NCI-H2081 treated with DMSO at 0.1 percent for 48 hours (cell line): Measurements from ENCODE around the gene CNTN4.
A peak's percentile ranks its signal among the peaks of the same experiment; 100 is the strongest.
"Not testable (repeated sequence)": the region's sequence is repeated elsewhere in the genome, so short reads cannot be mapped to it uniquely, and the experiment has no call there.

Experiments
- DNase-seq: peaks from one replicate; lab custom pipeline; 2025; lab: John Stamatoyannopoulos, UW

CNTN4 gene

DNA sequence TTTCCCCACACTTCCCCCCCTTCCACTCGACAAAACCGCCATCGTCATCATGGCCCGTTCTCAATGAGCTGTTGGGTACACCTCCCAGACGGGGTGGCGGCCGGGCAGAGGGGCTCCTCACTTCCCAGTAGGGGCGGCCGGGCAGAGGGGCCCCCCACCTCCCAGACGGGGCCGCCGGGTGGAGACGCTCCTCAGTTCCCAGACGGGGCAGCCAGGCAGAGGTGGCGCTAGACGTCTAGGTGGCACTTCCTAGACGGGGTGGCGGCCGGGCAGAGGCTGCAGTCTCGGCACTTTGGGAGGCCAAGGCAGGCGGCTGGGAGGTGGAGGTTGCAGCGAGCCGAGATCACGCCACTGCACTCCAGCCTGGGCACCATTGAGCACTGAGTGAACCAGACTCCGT, 818.0 kb downstream of the CNTN4 start:
- not testable (repeated sequence) for DNase-seq

DNA sequence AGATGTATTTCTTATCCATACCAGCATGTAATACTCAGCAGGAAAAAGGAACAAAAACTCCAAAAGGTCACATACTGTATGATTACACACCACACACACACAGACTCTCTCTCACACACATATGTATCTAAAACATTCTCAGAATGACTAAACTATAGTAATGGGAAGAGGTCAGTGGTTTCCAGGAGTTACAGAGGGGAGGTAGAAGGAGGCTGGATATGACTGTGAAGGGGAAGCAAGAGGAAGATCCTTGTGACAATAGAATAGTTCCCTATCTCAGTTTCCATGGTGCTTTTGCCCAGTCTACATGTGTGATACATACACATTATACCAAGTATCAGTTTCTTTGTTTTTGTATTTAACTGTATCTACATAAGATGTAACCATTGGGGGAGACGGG, 821.4 kb downstream of the CNTN4 start:
- DNase-seq, result no peak

DNA sequence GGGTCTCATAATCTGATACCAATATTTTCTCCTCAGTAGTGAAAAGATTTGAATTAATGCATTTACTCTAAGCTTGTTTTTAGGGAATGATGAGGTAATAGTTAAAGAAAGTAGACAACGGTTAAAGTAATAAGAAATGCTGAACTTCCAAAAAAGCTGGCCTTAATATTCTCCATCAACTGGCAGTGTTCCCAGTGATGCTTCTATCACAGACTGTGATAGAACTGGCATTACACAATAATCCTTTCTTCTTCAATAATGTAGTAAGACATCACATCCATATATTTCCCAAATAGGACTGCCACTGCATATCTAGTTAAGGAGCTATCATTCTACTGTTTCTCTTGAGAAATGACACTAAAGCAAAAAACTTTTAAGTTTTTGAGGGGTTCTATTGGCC, 822.8 kb downstream of the CNTN4 start:
- no peak for DNase-seq

DNA sequence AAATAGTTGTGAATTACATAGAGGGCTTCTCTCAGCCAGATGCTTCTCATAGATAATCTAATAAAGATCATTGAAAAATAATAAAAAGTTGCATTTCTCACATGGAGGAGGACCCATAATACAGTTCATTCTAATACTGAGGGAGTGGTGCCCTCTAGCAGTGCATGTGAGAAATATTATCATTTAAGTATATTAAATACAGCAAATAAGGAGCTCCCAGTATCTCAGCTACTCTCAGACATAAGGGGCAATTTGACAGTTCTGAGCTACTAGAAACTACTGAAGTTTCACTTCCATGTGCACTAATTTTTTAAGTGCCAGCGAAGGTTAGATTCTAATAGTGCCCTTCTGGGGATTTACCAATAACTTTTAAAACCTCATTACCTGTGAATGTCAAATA, 823.2 kb downstream of the CNTN4 start:
- DNase-seq, result no peak

DNA sequence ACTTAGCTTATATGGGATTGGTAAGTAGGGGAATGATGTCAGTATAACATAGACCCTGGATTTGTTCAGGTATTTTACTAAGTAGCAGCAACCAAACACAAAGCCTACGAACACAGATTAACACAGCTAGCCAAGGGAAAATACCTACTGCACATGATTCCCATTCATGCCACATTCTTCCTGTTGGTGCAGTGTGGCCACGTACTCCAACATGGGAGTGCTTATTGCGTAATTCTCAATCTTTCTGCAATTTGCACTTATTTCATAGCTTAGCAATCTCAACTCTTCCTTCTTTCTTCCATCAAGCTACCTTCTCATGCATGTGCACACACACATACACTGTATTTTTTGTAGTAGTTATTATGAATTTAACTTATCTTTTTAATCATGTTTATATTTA, 824.7 kb downstream of the CNTN4 start:
- no peak for DNase-seq

DNA sequence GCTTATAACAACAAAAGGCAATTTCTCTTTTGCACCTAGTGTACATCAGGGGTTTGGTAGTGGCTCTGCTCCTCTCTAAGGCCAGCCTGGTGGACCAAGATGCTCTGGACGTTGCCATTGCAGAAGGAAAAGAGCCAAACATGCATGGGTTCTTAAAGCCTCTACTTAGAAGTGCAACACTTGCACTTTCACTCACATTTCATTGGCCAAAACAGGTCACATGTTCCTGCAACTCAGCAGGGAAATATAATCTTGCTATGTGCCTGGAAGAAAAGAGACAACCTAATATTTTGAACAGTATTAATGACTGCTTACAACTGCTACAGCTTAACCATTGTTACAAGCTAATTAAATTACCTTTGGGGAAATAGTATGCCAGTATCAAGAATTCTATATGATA, 828.6 kb downstream of the CNTN4 start:
- DNase-seq, result no peak

DNA sequence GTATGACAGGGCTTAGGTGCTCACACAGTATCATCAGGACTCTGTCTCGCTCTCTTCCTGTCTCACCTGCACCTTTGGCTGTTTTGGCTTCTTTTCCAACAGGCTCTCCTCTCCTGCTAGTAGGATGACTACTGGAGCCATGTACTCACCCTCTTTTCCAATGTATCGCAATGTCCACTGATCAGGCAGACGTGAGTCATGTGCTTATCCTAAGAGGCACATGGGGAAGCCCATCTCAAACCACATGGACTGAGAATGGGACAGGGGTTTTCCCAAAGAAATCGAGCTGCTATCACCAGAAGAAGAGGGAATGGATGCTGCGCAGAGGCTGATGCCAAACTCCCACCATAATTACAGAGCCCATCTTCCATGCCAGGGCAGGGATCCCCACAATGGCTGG, 830.9 kb downstream of the CNTN4 start:
- no peak for DNase-seq

DNA sequence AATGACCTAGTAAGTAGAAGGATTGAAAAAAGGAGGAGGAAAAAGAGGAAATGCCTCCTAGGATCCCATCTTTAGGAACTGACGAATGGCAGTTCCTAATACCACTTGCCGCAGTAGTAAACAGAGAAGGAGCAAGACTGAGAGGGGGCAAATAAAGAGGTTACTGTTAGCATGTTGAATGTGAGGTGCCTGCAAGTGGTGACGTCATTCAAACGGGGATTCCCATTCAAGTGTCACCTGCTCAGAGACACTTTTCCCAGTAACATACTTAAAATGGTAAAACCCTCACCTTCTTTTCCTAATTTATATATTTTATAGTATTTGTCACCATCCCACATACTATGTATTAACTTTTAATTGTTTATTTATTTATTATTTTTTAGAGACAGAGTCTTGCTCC, 832.6 kb downstream of the CNTN4 start:
- no peak for DNase-seq

DNA sequence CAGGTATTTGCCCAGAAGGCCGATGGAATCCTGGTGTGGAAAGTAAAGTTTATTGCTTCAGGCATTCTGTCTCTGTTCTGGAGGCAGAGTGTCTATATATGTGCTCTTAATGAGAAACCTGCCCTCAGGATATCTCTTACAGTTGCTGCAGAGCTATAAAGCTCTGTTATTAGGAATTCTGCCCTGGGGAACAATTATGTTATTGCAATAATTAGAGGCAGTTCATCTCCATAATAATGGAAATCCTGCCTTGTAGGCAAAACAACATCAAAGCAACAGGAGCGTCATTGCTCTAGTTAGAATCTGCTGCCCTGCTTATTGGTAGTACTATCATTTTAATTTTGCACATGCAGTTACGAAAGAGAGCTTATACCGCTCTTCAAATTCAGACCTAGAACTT, 835.9 kb downstream of the CNTN4 start:
- no peak for DNase-seq

DNA sequence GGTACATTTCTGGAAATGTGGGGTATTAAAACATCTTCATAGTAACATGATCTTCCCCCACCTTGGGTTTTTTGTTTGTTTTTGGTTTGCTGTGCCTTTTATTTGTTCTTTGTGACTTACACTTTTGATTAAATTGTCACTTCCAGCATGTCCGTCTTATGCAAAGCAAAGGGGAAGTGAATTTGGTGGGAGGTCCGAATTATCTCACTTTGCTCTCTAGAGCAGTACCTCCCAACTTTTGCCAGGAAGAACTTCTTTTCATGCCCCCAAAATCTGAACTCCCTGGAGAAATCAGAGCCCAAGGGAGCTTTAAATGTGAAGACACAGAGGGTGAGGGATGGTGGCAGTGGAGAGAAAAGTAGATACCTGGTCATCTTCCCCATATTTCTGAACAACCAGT, 838.4 kb downstream of the CNTN4 start:
- DNase-seq, result no peak

DNA sequence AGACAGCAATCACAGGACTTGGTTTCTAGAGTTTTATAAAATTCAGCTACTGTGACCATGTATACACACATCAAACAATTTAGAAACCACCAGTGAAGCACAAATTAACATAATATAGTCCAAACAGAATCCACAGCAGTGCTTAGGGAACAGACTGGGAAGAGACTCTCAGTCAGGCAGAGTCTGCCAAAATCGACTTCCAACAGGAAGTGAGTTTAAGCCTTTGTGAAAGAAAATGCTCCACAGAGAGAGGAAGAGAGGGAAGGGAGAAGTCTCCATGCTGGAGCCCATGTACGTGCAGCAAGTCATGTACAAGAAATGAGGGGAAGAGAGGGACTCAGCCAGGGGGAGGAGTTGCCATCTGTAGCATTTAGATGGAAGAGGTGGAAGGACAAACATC, 838.9 kb downstream of the CNTN4 start:
- DNase-seq, result no peak

DNA sequence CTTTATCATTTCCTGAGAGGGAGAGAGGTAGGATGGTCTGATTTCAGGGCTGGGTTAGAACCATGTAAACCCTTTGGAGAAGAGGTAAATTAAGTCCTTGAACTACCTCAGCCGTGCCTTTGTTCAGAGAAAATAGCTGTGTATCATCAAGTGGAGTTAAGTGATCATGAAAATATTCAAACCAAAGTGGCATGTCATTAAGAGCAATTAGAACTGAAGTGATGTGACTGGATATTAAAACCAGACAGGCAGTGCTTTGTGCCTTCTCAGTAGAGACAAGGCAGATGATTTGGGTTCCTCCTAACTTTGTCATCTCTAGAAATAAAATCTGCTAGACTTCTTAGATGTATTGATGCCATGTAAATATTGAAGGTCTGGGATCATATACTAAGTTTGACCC, 840.0 kb downstream of the CNTN4 start:
- peak; percentile 68 for DNase-seq

DNA sequence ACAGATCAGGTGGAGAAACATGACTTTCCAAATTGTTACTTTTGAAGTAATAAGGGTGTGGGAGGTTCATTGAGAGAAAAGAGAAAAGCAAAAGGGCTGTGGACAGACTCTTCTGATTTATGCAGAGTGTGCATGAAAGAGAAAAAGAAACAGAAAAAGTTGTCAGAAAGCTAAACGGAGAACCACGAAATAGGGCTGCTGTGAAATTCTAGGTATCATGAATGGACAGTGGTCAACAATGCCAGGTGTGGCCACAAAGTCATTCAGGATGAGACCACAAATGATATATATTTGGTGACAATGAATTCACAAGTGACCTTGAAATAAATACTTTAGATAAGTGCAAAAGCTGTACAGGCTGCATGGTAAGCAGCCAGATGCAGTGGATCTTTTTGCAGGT, 841.4 kb downstream of the CNTN4 start:
- DNase-seq, result no peak

DNA sequence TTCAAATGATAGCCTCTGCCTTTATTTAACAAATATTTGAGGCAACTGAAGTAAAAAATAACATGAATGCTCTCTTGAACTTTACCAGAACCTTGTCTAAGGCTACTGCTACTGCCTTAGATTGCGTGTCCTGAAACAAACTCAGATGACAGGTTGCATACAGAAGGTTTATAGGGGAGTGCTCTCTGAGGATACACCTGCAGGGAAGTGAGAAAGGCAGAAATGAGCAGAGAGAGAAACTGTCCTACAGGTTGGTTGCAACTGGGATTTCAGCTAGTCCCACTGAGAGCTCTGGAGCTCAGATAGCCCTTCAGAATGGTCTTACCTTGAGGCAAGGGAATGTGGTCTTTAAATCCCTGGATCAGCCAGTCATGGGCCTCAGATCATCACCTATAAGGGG, 846.0 kb downstream of the CNTN4 start:
- DNase-seq, result no peak

DNA sequence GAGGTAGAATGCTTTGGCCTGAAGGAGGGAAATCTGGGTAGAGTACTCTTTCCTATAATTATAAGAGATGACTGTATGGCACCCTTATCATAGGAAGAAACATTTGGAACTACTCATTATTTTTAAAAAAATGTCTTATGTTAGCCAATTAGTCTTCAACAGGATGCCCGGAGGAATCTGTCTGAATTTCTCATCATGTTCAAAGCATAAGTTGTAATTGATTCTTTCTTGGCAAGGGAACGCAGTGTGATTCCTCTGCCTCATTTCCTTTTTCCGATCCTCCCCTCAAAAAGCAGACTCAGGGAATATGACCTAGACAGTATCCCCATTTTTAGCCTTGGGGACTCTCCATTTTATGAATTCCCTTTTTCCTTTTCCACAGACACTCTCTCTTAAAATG, 846.5 kb downstream of the CNTN4 start:
- no peak for DNase-seq

DNA sequence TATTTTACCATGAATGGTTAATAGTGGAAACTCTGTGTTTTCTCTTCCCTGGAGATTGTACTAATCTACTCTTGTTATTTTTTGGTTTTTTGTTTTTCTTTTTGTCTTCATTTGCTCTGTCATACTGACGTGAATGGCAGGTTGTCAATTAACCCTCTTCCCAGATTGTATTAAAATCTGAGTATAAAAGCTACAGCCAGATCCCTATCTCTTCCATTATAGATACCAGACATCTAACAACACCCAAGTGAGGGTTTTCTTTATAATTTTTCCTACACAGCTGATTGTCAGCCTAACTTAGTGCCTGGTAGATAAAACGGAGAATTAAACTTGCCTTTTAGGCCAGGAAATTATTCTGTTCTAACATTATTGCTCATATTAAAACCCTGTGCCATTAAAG, 848.9 kb downstream of the CNTN4 start:
- no peak for DNase-seq

DNA sequence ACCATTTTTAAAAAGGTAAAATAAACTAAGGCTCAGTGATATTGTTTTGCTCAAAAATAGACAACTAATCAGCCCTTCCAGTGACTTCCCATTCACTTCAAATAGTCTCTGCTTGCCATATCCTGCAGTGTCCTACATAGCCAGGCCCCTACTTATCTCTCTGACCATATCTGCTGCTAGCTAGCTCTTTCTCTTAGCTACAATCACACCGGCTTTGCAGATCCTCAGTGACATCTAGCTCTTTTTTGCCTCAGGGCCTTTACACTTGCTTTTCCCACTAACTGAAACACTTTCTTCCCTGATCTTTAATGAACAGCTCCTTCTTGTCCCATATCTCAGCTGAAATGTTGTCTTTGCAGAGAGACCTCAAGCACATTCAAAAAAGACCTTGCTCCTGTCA, 850.2 kb downstream of the CNTN4 start:
- DNase-seq, result no peak

DNA sequence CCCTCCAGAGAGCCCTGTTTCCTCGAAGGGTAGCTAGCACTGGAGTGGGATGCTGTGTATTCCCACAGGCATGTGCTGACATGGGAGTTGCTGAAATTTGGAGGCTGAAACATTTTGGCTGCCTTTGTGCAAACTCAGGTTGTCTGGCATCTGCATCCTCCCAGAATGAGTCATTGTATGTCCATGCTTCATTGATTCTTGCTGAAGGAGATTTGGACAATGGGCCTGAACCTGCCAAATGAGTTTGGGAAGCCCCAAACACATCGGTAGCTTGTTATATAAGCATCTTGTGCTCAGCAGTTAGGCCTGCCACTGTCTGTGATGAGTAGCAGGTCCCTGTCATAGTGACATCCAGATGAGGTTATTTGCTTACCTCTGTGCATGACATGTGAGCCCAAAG, 851.5 kb downstream of the CNTN4 start:
- DNase-seq, result no peak

DNA sequence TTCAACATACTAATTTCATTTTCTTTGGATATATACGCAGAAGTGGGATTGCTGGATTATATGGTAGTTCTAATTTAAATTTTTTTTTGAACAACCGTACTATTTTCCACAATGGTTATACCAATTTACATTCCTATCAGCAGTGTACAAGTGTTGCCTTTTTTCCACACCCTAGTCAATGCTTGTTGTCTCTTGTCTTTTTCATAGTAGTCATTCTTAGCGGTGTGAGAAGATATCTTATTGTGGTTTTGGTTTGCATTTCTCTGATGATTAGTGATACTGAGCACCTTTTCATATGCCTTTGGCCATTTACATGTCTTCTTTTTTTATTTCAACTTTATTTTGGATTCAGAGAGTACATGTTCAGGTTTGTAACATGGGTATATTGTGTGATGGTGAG, 858.4 kb downstream of the CNTN4 start:
- no peak for DNase-seq

DNA sequence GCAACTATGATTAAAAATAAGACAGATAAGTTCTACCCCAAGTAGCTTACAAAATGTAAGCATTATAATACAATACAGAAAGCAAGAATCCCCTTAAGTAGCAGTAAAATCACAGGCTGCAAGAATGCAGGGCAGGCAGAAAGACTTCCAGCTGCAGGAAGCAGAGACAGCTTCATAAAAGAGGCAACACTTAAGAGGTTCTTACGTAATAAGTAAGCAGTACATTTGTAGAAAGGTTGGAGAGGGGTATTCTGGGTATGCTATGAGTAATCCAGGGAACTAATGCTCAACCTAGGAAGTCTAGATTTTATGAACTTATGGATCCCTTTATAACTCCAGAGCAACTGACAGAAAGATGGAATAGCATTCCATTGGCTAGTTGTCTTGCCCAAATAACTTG, 859.9 kb downstream of the CNTN4 start:
- no peak for DNase-seq

DNA sequence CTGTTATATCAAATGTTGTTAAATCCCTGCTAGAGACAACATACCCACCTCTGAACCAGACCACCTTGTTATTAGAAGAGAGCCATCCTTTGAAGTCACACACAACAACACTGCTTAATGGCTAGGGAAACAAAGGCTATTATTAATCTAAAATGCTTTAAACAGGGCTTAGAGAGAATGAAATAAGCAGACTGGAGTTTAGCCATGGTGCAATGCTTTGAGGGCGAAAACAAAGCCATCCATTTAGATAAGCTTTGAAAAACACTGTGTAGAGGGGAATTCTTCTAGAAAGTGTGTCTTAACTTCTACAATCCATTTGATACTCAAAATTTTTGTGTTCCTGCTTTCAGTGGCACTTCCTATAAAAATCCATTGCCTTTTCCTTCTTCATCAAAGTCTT, 862.9 kb downstream of the CNTN4 start:
- DNase-seq, result no peak

DNA sequence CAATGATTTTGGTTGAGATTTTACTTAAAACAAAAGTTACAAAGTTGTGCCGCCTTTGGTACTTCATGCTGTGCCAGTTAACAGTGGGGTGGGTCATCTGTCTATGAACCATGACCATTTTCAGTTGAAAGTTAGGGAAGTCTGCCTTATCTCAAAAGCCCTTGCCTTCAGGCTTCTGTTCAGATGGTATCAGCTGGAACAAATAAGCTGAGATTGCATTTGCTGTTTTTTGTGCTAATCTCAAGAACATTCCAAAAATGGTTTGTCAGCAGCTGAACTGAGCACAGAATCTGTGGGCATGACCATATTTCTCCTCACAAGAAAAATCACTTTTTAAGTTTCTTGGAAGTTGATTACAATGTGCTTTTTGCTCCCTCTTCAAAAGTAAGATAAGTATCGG, 869.2 kb downstream of the CNTN4 start:
- DNase-seq, result no peak

DNA sequence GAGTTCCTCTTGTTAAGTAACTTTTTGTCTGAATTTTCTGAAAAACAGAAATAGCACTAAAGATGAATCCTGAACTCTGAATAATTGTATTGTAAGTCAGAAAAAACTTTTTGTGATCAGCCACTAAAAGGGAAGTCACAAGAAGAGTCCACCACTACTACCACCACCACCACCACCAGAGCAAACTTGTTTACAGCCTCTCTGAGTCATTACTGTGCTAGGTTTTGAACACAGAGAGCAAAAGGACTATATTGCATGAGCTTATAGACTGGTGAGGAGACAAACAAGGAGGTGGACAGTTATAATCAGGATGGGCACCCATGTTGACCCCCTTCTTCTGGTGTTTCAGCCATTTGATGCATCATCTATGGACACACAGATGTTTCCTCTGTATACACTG, 869.8 kb downstream of the CNTN4 start:
- no peak for DNase-seq

DNA sequence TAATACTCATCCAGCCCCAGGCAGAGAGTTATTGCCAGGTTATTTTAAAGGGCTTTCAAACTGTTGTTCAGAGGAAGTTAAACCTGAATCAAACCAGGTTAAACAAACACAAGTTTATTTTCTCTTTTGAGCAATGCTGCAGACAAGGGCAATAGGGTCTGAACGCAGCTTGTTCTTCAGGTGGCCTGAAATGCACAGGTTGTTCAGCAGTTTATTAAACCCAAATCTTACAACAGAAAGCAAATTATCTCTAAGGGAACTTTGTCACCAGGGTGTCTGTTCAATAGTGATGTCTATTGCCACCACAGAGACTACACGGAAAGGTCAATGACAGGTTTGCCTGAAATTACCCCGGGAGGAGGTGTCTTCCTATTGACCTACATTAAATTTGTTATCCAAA, 877.5 kb downstream of the CNTN4 start:
- no peak for DNase-seq

DNA sequence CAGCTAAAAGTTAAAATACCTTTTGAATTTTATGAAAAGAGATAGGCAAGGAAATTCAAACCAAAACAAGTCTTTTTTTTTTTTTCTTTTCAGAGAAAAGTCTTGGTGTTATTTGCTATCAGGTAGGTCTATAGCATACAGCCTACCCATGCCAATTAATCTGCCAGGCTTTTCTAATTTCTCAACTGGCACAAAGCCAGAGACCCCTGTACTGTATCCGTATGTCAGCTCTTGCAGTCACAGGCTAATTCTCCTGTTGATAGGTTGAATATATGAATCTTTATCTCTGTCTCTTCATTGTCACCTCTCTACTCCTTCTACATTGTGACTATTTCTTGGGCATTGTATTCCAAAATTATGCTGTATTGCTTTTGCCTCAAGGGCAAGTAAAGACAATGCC, 878.1 kb downstream of the CNTN4 start:
- no peak for DNase-seq
